ENCODE data around the gene BMP6.

DNA sequence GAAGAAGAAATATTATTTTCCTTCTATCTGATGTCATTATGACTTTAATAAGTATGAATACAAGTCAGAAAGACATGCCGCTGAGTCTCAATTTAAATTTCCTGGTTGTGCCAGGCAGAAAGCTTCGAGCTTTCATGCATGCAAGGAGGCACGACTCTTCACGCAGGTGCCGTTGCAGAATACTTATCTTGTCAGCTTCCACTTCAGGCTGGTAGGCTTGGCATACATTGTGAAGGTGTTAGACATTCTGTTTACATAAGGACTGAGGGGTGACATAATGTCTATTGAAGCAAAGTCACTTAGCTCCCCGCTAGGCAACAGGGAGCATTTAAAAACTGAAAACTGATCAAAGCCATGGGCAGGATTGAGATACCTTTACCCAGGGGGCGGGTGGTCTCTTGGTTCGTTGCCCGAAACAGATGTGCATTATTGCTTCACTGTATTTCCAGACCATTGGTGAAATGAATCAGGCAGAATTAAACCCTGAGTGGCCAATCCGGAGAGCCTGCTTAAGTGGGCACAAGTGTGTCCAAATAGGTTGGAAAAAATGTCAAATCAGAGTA, 16.4 kb downstream of the BMP6 start:
- TF ChIP-seq, protein P1, sequence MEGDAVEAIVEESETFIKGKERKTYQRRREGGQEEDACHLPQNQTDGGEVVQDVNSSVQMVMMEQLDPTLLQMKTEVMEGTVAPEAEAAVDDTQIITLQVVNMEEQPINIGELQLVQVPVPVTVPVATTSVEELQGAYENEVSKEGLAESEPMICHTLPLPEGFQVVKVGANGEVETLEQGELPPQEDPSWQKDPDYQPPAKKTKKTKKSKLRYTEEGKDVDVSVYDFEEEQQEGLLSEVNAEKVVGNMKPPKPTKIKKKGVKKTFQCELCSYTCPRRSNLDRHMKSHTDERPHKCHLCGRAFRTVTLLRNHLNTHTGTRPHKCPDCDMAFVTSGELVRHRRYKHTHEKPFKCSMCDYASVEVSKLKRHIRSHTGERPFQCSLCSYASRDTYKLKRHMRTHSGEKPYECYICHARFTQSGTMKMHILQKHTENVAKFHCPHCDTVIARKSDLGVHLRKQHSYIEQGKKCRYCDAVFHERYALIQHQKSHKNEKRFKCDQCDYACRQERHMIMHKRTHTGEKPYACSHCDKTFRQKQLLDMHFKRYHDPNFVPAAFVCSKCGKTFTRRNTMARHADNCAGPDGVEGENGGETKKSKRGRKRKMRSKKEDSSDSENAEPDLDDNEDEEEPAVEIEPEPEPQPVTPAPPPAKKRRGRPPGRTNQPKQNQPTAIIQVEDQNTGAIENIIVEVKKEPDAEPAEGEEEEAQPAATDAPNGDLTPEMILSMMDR (IDR thresholded peaks at IDR 0.05), result no peak
- TF ChIP-seq POLR2A (IDR thresholded peaks at IDR 0.05), result no peak
